Measurements from ENCODE around the gene SLC1A7. TPM values are rescaled to one million over a fixed set of nuclear protein-coding genes. Genes with fewer than 3 reads are reported as not detected.

SLC1A7 gene
- polyA plus RNA-seq, 3 donors from 2014 or later: 2.1 to 6.4 (median 4.8) TPM

- no peak for DNase-seq
- Mint-ChIP-seq H3K4me3 (no peak overlapping the region), H3K4me1 (peaks cover 10 to 20% of the 10 kb centered on the region in 2 donors), H3K9me3 (no peaks in the 10 kb centered on the region), H3K27me3 (ENCODE audit: low read depth in 3 of 3) (peaks cover 0 to 3% (median 1%) of the 10 kb centered on the region in 3 donors), H3K36me3 (no peaks in the 10 kb centered on the region), H3K27ac (no peak overlapping the region)
Observed at GRCh38 chr1:53114581-53115400, 27.6 kb downstream of the SLC1A7 start.

GRCh38 chr1:53114090-53114489 lies 28.3 kb downstream of the SLC1A7 start:
- H3K4me1 Mint-ChIP-seq: peaks cover 10 to 26% of the 10 kb centered on the region in 2 donors
- no peak for DNase-seq
- no peaks in the 10 kb centered on the region for H3K9me3 Mint-ChIP-seq
- H3K36me3 Mint-ChIP-seq: no peaks in the 10 kb centered on the region
- peaks cover 0 to 7% (median 1%) of the 10 kb centered on the region in 3 donors for H3K27me3 Mint-ChIP-seq (ENCODE audit: low read depth in 3 of 3)
- no peak overlapping the region for H3K27ac Mint-ChIP-seq
- no peak overlapping the region for H3K4me3 Mint-ChIP-seq

DNA sequence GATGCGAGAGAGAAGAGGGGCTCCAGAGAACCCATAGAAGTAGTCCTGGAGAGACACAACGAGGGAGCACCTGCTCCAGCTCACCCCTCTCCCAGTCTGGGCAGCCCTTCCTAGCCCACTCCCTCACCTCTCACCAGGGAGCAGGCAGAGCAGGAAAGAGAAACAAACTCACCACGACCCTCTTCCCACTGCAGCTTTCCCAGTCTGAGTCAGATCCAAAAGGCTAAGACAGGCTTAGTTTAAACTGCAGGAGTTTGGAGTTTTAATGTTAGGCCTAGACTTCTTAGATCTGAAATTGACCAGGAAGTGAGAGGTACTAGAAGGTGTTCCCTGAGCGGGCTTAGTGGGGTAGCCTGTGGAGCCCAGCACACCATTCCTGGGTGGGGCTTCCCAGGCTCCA lies 29.6 kb downstream of the SLC1A7 start:
- no peak for DNase-seq
- Mint-ChIP-seq H3K27me3 (ENCODE audit: low read depth in 3 of 3) (peaks cover 1 to 7% (median 1%) of the 10 kb centered on the region in 3 donors), H3K36me3 (no peaks in the 10 kb centered on the region), H3K9me3 (no peaks in the 10 kb centered on the region), H3K4me1 (peaks cover 16 to 34% of the 10 kb centered on the region in 2 donors), H3K27ac (no peak overlapping the region), H3K4me3 (no peak overlapping the region)

- Mint-ChIP-seq H3K4me1 (peaks cover 21 to 39% of the 10 kb centered on the region in 2 donors), H3K27ac (peak overlapping the region in 2 of 6 donors; percentile 23 to 30), H3K9me3 (no peaks in the 10 kb centered on the region), H3K27me3 (ENCODE audit: low read depth in 3 of 3) (peaks cover 0 to 7% (median 1%) of the 10 kb centered on the region in 3 donors), H3K36me3 (no peaks in the 10 kb centered on the region), H3K4me3 (no peak overlapping the region)
- no peak for DNase-seq
Observed at GRCh38 chr1:53112271-53112774, 30.1 kb downstream of the SLC1A7 start.

GRCh38 chr1:53111693-53112092 lies 30.7 kb downstream of the SLC1A7 start:
- H3K36me3 Mint-ChIP-seq: no peaks in the 10 kb centered on the region
- H3K27me3 Mint-ChIP-seq (ENCODE audit: low read depth in 3 of 3): peaks cover 0 to 4% (median 4%) of the 10 kb centered on the region in 3 donors
- no peaks in the 10 kb centered on the region for H3K9me3 Mint-ChIP-seq
- H3K27ac Mint-ChIP-seq: peak overlapping the region in 3 of 6 donors; percentile 25 to 48 (median 43)
- no peak overlapping the region for H3K4me3 Mint-ChIP-seq
- H3K4me1 Mint-ChIP-seq: peaks cover 24 to 44% of the 10 kb centered on the region in 2 donors
- DNase-seq: no peak

DNA sequence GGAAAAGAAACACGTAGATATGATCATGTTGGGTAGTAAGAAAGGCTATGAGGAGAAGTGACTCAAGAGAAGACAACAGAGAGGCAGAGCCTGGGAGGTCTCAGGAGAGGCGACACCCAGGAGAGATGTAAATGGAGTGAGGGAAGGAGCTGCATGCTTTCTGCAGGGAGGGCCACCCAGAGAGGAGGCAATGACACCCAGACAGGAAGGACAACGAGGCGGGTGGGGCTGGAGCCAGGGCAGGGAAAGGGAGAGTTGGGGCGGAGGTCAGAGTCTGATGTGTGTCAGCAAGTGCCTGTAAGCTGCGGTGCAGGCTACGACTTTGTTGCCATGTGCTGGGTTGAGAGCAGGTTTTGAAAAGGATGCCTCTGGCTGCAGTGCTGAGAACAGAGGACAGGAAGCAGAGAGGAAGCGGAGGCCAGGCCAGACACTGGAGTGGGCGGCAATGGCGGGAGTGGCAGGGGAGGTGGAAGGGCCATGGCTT lies 31.3 kb downstream of the SLC1A7 start:
- Mint-ChIP-seq H3K36me3 (no peaks in the 10 kb centered on the region), H3K27me3 (ENCODE audit: low read depth in 3 of 3) (peaks cover 0 to 4% (median 4%) of the 10 kb centered on the region in 3 donors), H3K4me3 (peak overlapping the region in 2 of 5 donors; percentile 6 to 26), H3K27ac (peak overlapping the region in 5 of 6 donors; percentile 25 to 48 (median 32)), H3K9me3 (no peaks in the 10 kb centered on the region), H3K4me1 (peaks cover 26 to 50% of the 10 kb centered on the region in 2 donors)
- no peak for DNase-seq

DNA sequence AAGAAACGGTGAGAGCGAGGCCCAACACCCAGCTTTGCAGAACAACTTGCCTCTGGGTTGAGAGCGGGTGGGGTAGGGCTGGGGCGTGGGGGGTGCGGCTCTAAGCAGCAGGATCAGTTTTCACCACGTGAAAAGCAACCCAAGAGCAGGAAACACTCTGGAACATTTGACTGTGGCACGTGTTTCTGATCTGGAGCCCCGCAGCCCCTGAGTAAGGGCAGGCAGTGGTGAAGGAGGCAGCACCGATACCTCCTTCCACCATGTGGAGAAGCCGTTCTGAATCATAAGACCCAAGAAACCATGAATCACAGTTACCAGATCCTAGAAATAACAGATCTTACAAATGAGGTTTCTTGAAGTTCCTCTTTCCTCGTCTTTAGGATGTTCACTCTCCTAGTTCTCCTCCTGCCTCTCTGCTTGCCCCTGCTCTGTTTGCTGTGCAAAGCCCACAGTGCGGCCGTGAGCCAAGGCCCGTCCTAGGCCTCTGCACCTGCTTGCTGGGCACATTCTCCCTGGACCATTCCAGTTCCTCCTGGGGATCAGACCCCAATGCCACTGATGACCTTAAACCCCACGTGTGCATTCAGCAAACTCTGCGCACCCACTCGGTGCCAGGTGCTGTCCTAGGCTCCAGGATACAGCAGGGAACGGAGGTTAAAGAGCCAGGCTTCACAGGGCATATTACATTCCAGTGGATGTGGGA lies 31.9 kb downstream of the SLC1A7 start:
- Mint-ChIP-seq H3K4me1 (peaks cover 32 to 56% of the 10 kb centered on the region in 2 donors), H3K4me3 (peak overlapping the region in 1 of 5 donors; percentile 6), H3K27me3 (ENCODE audit: low read depth in 3 of 3) (peaks cover 0 to 4% (median 4%) of the 10 kb centered on the region in 3 donors), H3K9me3 (no peaks in the 10 kb centered on the region), H3K27ac (peak overlapping the region in 3 of 6 donors; percentile 7 to 44 (median 9)), H3K36me3 (no peaks in the 10 kb centered on the region)
- DNase-seq: no peak

DNA sequence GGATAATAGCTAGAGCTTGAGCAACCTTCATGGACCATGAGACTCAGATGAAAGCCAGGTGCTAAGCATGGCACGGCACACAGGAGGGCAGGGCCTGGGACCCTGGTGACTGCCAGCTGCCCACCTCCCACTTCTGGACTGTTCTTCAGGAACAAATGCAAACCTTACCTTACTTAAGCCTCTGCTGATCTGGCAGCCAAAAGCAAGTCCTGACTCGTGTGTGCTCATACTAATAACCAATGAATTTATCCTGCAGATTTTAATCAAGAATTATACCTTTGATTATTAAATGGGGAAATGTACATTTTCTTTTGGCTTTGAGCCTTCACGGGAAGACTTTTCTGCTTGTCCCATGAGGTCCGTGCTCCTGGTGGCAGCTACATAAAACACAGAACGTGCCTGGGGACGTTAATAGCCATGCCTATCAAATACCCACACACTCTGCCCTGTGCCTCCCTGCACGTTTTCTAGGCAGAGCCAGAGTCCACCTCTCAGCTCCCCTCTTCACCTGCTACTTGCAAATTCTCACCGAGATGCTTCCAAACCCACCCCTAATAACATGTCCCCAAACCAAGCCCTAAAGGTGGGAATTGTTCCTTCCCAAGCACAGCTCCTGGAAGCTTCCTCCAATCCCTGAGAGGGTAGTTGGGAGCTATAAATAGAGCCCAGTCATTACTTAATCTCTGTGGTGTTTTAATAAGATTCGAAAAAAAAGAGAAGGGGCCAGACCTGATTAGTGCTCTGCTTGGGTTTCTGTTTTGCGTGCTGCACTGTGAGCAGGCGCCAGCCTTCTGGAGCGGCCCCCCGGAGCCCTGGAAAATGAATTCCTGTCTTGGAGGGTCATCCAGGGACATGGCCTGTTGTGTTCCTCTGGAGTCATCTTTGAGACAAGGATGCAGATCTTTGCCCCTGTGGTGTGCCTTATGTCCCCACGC lies 33.5 kb downstream of the SLC1A7 start:
- no peak for DNase-seq
- no peaks in the 10 kb centered on the region for H3K36me3 Mint-ChIP-seq
- no peak overlapping the region for H3K4me3 Mint-ChIP-seq
- peaks cover 0 to 4% (median 4%) of the 10 kb centered on the region in 3 donors for H3K27me3 Mint-ChIP-seq (ENCODE audit: low read depth in 3 of 3)
- H3K27ac Mint-ChIP-seq: peak overlapping the region in 3 of 6 donors; percentile 10 to 44 (median 25)
- H3K9me3 Mint-ChIP-seq: no peaks in the 10 kb centered on the region
- peaks cover 43 to 70% of the 10 kb centered on the region in 2 donors for H3K4me1 Mint-ChIP-seq

DNA sequence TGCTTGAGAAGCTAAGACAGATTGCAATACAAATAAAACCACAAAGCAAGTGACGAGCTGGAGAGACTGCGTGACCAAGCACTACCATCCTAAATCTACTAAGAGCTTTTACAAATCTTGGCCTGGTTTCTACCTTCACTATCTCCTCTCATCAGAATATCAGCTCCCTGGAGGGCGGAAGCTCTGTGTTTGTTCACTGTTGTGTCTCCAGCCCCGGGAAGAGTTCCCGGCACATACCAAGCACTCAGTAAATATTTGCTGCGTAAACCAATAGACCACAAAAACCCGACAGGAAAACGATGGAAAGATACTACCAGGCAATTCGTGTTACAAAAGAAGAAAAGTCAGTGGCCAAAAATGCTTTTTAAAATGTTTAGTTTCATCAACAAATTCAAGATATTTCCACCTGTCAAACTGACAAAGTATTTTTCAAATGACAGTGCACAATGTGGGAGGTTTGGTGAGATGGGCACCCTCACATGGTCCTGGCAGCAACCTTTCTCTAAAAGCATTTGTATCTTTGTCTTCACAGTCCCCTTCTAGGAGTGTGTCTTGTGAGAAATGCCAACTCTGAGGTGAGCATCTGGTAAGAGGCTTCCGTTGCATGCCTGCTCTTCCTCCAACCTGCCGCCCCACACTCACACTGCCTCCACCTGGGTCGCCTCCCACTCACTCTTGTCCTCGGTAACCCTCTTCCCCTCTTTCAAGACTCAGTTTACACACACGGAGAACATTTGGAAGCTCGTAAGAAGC lies 34.7 kb downstream of the SLC1A7 start:
- peak overlapping the region; percentile 73 to 93 (median 73) for H3K27ac Mint-ChIP-seq
- H3K36me3 Mint-ChIP-seq: no peaks in the 10 kb centered on the region
- H3K27me3 Mint-ChIP-seq (ENCODE audit: low read depth in 3 of 3): peaks cover 0 to 4% (median 4%) of the 10 kb centered on the region in 3 donors
- H3K4me1 Mint-ChIP-seq: peaks cover 46 to 74% of the 10 kb centered on the region in 2 donors
- no peak for DNase-seq
- H3K4me3 Mint-ChIP-seq: peak overlapping the region in 3 of 5 donors; percentile 59 to 63 (median 59)
- no peaks in the 10 kb centered on the region for H3K9me3 Mint-ChIP-seq

DNA sequence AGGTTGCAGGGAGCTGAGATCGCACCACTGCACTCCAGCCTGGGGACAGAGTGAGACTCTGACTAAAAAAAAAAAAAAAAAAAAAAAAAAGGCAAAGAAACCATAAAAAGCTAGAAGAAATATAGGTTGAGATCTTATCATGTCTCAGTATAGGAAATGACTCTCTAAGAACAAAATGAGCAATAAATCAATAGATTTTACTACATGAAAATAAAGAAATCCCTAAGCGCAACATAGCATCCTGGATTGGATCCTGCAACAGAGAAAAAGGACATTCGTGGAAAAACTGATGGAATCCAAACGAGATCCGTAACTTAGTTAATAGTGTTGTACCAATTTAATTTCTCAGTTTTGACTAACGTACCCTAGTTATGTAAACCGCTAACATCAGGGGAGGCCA lies 35.3 kb downstream of the SLC1A7 start:
- Mint-ChIP-seq H3K36me3 (no peaks in the 10 kb centered on the region), H3K4me3 (peak overlapping the region in 4 of 5 donors; percentile 29 to 74 (median 61)), H3K27me3 (ENCODE audit: low read depth in 3 of 3) (peaks cover 0 to 4% (median 4%) of the 10 kb centered on the region in 3 donors), H3K27ac (peak overlapping the region; percentile 73 to 93 (median 73)), H3K4me1 (peaks cover 46 to 74% of the 10 kb centered on the region in 2 donors), H3K9me3 (no peaks in the 10 kb centered on the region)
- no peak for DNase-seq

- Mint-ChIP-seq H3K27me3 (ENCODE audit: low read depth in 3 of 3) (peaks cover 0 to 4% (median 2%) of the 10 kb centered on the region in 3 donors), H3K9me3 (no peaks in the 10 kb centered on the region), H3K4me1 (peaks cover 35 to 50% of the 10 kb centered on the region in 2 donors), H3K36me3 (no peaks in the 10 kb centered on the region), H3K27ac (peak overlapping the region in 4 of 6 donors; percentile 1 to 73 (median 67)), H3K4me3 (peak overlapping the region in 1 of 5 donors; percentile 7)
- DNase-seq: no peak
Observed at GRCh38 chr1:53104289-53104913, 38.0 kb downstream of the SLC1A7 start.

- no peak for DNase-seq
- Mint-ChIP-seq H3K4me1 (peaks cover 0 to 5% of the 10 kb centered on the region in 2 donors), H3K4me3 (no peak overlapping the region), H3K36me3 (no peaks in the 10 kb centered on the region), H3K27me3 (ENCODE audit: low read depth in 3 of 3) (peaks cover 0 to 2% (median 0%) of the 10 kb centered on the region in 3 donors), H3K9me3 (no peaks in the 10 kb centered on the region), H3K27ac (no peak overlapping the region)
Observed at GRCh38 chr1:53094533-53094919, 47.9 kb downstream of the SLC1A7 start.

Data from immature natural killer cell (primary cell).